Vagina (tissue), 2 donors: ENCODE results near the gene SCRT2.

Source experiments
- CTCF ChIP-seq, 3 experiments: fragments of 450-650 bp in 2 of 3; fragments of 200-600 bp in 1 of 3; sonication (generic) in 1 of 3; IDR thresholded peaks; one replicate each; pipeline ENCODE4 v1.5.1; 2017 to 2019; ENCODE audit warnings: antibody characterized with exemption in 3 of 3, mild to moderate bottlenecking in 2 of 3, moderate library complexity in 2 of 3
- POLR2A ChIP-seq, 2 donors: fragments of 450-650 bp; IDR thresholded peaks; one replicate each; pipeline ENCODE4 v1.6.1; 2017; ENCODE audit warnings: antibody characterized with exemption in 2 of 2, mild to moderate bottlenecking in 2 of 2, moderate library complexity in 2 of 2
- POLR2AphosphoS5 ChIP-seq, 2 donors: sonication (generic); formaldehyde crosslinking; IDR thresholded peaks; one replicate each; pipeline ENCODE4 v1.9.0; 2017; ENCODE audit warnings: antibody characterized with exemption in 2 of 2, mild to moderate bottlenecking in 2 of 2, low read depth in 1 of 2; ENCODE audit not compliant: insufficient read depth in 1 of 2

GRCh38 chr20:689947-690346, 14.3 kb upstream of the SCRT2 start:
- TF ChIP-seq POLR2A (IDR thresholded peaks at IDR 0.05) (no peak), CTCF (IDR thresholded peaks at IDR 0.05) (no peak), POLR2AphosphoS5 (IDR thresholded peaks at IDR 0.05; ENCODE audit: insufficient read depth in 1 of 2, low read depth in 1 of 2) (no peak)
